Lower lobe of right lung (tissue), 2 donors: Measurements from ENCODE around the gene ANTXR2. TPM values are rescaled to one million over a fixed set of nuclear protein-coding genes. Genes with fewer than 3 reads are reported as not detected.
A peak's percentile ranks its signal among the peaks of the same experiment; 100 is the strongest.

Experiments
- ATAC-seq, 2 donors: fragments of 200-7000 bp; cut with Tn5 transposase; one replicate each; pipeline ENCODE4 v1.9.1; 2020 to 2022; ENCODE audit warnings: mild to moderate bottlenecking in 2 of 2, moderate library complexity in 2 of 2
- DNase-seq: peaks from one replicate; pipeline ENCODE4 v3.0.0-alpha.2; 2020
- H3K27ac ChIP-seq: fragments of 200-600 bp; one replicate; pipeline ENCODE4 v1.8.0; 2022
- H3K27me3 ChIP-seq: fragments of 200-600 bp; one replicate; pipeline ENCODE4 v1.8.0; 2022; ENCODE audit warnings: low read depth
- H3K36me3 ChIP-seq: fragments of 200-600 bp; one replicate; pipeline ENCODE4 v1.8.0; 2022; ENCODE audit warnings: mild to moderate bottlenecking
- H3K4me1 ChIP-seq: fragments of 200-600 bp; one replicate; pipeline ENCODE4 v1.8.0; 2022
- H3K4me3 ChIP-seq: fragments of 200-600 bp; one replicate; pipeline ENCODE4 v1.8.0; 2022; ENCODE audit warnings: mild to moderate bottlenecking
- H3K9me3 ChIP-seq: fragments of 200-600 bp; one replicate; pipeline ENCODE4 v1.8.0; 2022
- CTCF ChIP-seq: fragments of 200-600 bp; IDR thresholded peaks from one replicate; pipeline ENCODE4 v1.8.0; 2022; ENCODE audit warnings: antibody characterized with exemption, mild to moderate bottlenecking
- intact Hi-C: fragments of 100-400 bp; cut with DNase I; formaldehyde crosslinking; loops from one replicate; pipeline ENCODE4 v1.11.0; 2022
- total RNA-seq: library from RNA; stranded (reverse); fragmentation: NEBNext Ultra II Directional; extraction: Animal tissue kit (Norgen Biotek cat#: 25700); gene quantifications from one replicate; pipeline ENCODE4 v1.2.1, GENCODE V29; 2021
- donor health status: DM: no; HTN: yes; CAD: no; lungs with severe emphysema.

Gene ANTXR2
- total RNA-seq, 1 donor from 2014 or later = 62.8 TPM

GRCh38 chr4:80077639-80078038 is 4.6 kb upstream of the ANTXR2 start:
- Histone ChIP-seq H3K9me3 (no peaks in the 10 kb centered on the region), H3K36me3 (no peaks in the 10 kb centered on the region), H3K27ac (no peak overlapping the region), H3K4me3 (no peak overlapping the region), H3K4me1 (peaks cover 15% of the 10 kb centered on the region), H3K27me3 (no peaks in the 10 kb centered on the region)
- ATAC-seq = no peak
- intact Hi-C loops = no loop called here
- DNase-seq = no peak
- TF ChIP-seq CTCF = no peak

GRCh38 chr4:80076681-80077080 is 3.7 kb upstream of the ANTXR2 start:
- H3K9me3 ChIP-seq = no peaks in the 10 kb centered on the region
- DNase-seq (no peak), ATAC-seq (no peak)
- H3K27me3 ChIP-seq = no peaks in the 10 kb centered on the region
- H3K27ac ChIP-seq = no peak overlapping the region
- peaks cover 15% of the 10 kb centered on the region for H3K4me1 ChIP-seq
- intact Hi-C loops = no loop called here
- no peak for TF ChIP-seq CTCF
- no peak overlapping the region for H3K4me3 ChIP-seq
- no peaks in the 10 kb centered on the region for H3K36me3 ChIP-seq

GRCh38 chr4:80075995-80076675 is 3.1 kb upstream of the ANTXR2 start:
- no peak for TF ChIP-seq CTCF
- no peak overlapping the region for H3K27ac ChIP-seq

GRCh38 chr4:80074651-80075050 is 1.6 kb upstream of the ANTXR2 start:
- Histone ChIP-seq H3K4me1 (peaks cover 31% of the 10 kb centered on the region), H3K36me3 (no peaks in the 10 kb centered on the region), H3K9me3 (no peaks in the 10 kb centered on the region), H3K27me3 (no peaks in the 10 kb centered on the region), H3K4me3 (no peak overlapping the region), H3K27ac (peak overlapping the region; percentile 93)
- TF ChIP-seq CTCF = no peak
- intact Hi-C loops = no loop called here
- DNase-seq = no peak
- no peak for ATAC-seq

More at GRCh38 chr4:80075995-80076675, 3.1 kb upstream of the ANTXR2 start:
- H3K9me3 ChIP-seq = no peaks in the 10 kb centered on the region
- no peak overlapping the region for H3K4me3 ChIP-seq
- H3K36me3 ChIP-seq = no peaks in the 10 kb centered on the region
- ATAC-seq (no peak), DNase-seq (no peak)
- intact Hi-C loops = no loop called here
- H3K4me1 ChIP-seq = peaks cover 19% of the 10 kb centered on the region
- H3K27me3 ChIP-seq = no peaks in the 10 kb centered on the region

- Histone ChIP-seq H3K4me3 (no peak overlapping the region), H3K27me3 (no peaks in the 10 kb centered on the region), H3K9me3 (no peaks in the 10 kb centered on the region), H3K4me1 (peaks cover 37% of the 10 kb centered on the region), H3K36me3 (peaks cover 2% of the 10 kb centered on the region), H3K27ac (peak overlapping the region; percentile 93)
- intact Hi-C loops = no loop called here
- no peak for TF ChIP-seq CTCF
- no peak for ATAC-seq
- no peak for DNase-seq
Measured at GRCh38 chr4:80074069-80074468, 1.0 kb upstream of the ANTXR2 start.
